HG03139 (cell line): ENCODE results near the gene WNT2B.

Experiments used
- ATAC-seq: cut with Tn5 transposase; IDR thresholded peaks from one replicate; pipeline ENCODE4 v1.9.1; 2021; ENCODE audit not compliant: unreplicated experiment

Gene WNT2B

GRCh38 chr1:112563341-112563740, 54.6 kb downstream of the WNT2B start:
- ATAC-seq = no peak

GRCh38 chr1:112564081-112564480, 55.3 kb downstream of the WNT2B start:
- no peak for ATAC-seq

- no peak for ATAC-seq
Measured at GRCh38 chr1:112565800-112566199, 57.0 kb downstream of the WNT2B start.

GRCh38 chr1:112575154-112575804, 66.5 kb downstream of the WNT2B start:
- ATAC-seq = no peak

GRCh38 chr1:112576240-112576639, 67.5 kb downstream of the WNT2B start:
- no peak for ATAC-seq
